Measurements from ENCODE around the gene OXLD1.

The OXLD1 gene

GRCh38 chr17:81640011-81640410 is 26.4 kb downstream of the OXLD1 start:
- H2AFZ ChIP-seq (ENCODE audit: low read depth, low read length) = no peak overlapping the region
- ATAC-seq (ENCODE audit: insufficient read depth, low read depth) (no peak), DNase-seq (no peak)
- H4K20me1 ChIP-seq (ENCODE audit: insufficient read depth, low read length) = peaks cover 16% of the 10 kb centered on the region; the same call in 1 of the 2 replicates
- no peak overlapping the region for H3K4me2 ChIP-seq (ENCODE audit: insufficient read depth, low read length)
- peaks cover 18% of the 10 kb centered on the region for H3K79me2 ChIP-seq (ENCODE audit: insufficient read depth, low read length)
- TF ChIP-seq EZH2 (IDR thresholded peaks at IDR 0.05; ENCODE audit: borderline replicate concordance, low read depth, low read length, severe bottlenecking) (no peak), CTCF (IDR thresholded peaks at IDR 0.05; ENCODE audit: borderline replicate concordance, extremely low read depth, low read length, poor library complexity, severe bottlenecking) (no peak)
- peaks cover 9% of the 10 kb centered on the region for H3K36me3 ChIP-seq (ENCODE audit: insufficient read depth, low read length)
- H3K9ac ChIP-seq (ENCODE audit: low read depth, low read length) = no peak overlapping the region
- no peak overlapping the region for H3K4me3 ChIP-seq (ENCODE audit: low read depth in 1 of 2, low read length in 2 of 2)
- H3K4me1 ChIP-seq (ENCODE audit: insufficient read depth, low read length) = peaks cover 22% of the 10 kb centered on the region
- H3K27ac ChIP-seq (ENCODE audit: low read length) = no peak overlapping the region
- H3K9me3 ChIP-seq (ENCODE audit: insufficient read depth, low read length, severe bottlenecking) = no peaks in the 10 kb centered on the region
- H3K27me3 ChIP-seq (ENCODE audit: insufficient read depth, low read length, poor library complexity) = no peaks in the 10 kb centered on the region

GRCh38 chr17:81638683-81639082 is 27.7 kb downstream of the OXLD1 start:
- H2AFZ ChIP-seq (ENCODE audit: low read depth, low read length) = no peak overlapping the region
- H3K9ac ChIP-seq (ENCODE audit: low read depth, low read length) = no peak overlapping the region
- peaks cover 9% of the 10 kb centered on the region for H3K36me3 ChIP-seq (ENCODE audit: insufficient read depth, low read length)
- H3K79me2 ChIP-seq (ENCODE audit: insufficient read depth, low read length) = peaks cover 32% of the 10 kb centered on the region
- H3K4me1 ChIP-seq (ENCODE audit: insufficient read depth, low read length) = peaks cover 33% of the 10 kb centered on the region
- H3K27ac ChIP-seq (ENCODE audit: low read length) = no peak overlapping the region
- no peak overlapping the region for H3K4me3 ChIP-seq (ENCODE audit: low read depth in 1 of 2, low read length in 2 of 2)
- no peak for TF ChIP-seq EZH2 (IDR thresholded peaks at IDR 0.05; ENCODE audit: borderline replicate concordance, low read depth, low read length, severe bottlenecking)
- no peaks in the 10 kb centered on the region for H3K27me3 ChIP-seq (ENCODE audit: insufficient read depth, low read length, poor library complexity)
- no peaks in the 10 kb centered on the region for H3K9me3 ChIP-seq (ENCODE audit: insufficient read depth, low read length, severe bottlenecking)
- ATAC-seq (ENCODE audit: insufficient read depth, low read depth) = no peak
- DNase-seq = no peak
- no peak overlapping the region for H3K4me2 ChIP-seq (ENCODE audit: insufficient read depth, low read length)
- H4K20me1 ChIP-seq (ENCODE audit: insufficient read depth, low read length) = peaks cover 18% of the 10 kb centered on the region; the same call in 1 of the 2 replicates

- Histone ChIP-seq H3K9me3 (ENCODE audit: insufficient read depth, low read length, severe bottlenecking) (no peaks in the 10 kb centered on the region), H3K36me3 (ENCODE audit: insufficient read depth, low read length) (peaks cover 14% of the 10 kb centered on the region), H4K20me1 (ENCODE audit: insufficient read depth, low read length) (peaks cover 28% of the 10 kb centered on the region; the same call in 1 of the 2 replicates), H3K9ac (ENCODE audit: low read depth, low read length) (peak within 1 kb of the TSS; percentile 97), H3K4me3 (ENCODE audit: low read depth in 1 of 2, low read length in 2 of 2) (peak within 1 kb of the TSS; percentile 74 to 88), H2AFZ (ENCODE audit: low read depth, low read length) (peak within 1 kb of the TSS; percentile 94), H3K4me2 (ENCODE audit: insufficient read depth, low read length) (peak within 1 kb of the TSS; percentile 94), H3K79me2 (ENCODE audit: insufficient read depth, low read length) (peaks cover 51% of the 10 kb centered on the region), H3K4me1 (ENCODE audit: insufficient read depth, low read length) (peaks cover 33% of the 10 kb centered on the region), H3K27me3 (ENCODE audit: insufficient read depth, low read length, poor library complexity) (no peaks in the 10 kb centered on the region), H3K27ac (ENCODE audit: low read length) (peak within 1 kb of the TSS; percentile 73)
- ATAC-seq (ENCODE audit: insufficient read depth, low read depth) (peak; percentile 90), DNase-seq (peak; percentile 86)
- TF ChIP-seq CTCF (IDR thresholded peaks at IDR 0.05; ENCODE audit: borderline replicate concordance, extremely low read depth, low read length, poor library complexity, severe bottlenecking) = no peak
- TF ChIP-seq EZH2 (IDR thresholded peaks at IDR 0.05; ENCODE audit: borderline replicate concordance, low read depth, low read length, severe bottlenecking) = no peak
Measured at GRCh38 chr17:81636505-81637288, 29.7 kb downstream of the OXLD1 start, which contains the start of the genes NPLOC4 and TSPAN10. NPLOC4 (minus strand) TSS chr17:81637112; CDS start chr17:81636930, 182 bp downstream. TSPAN10 (plus strand) TSS chr17:81637196; CDS start chr17:81642413, 5,217 bp downstream.

- Histone ChIP-seq H2AFZ (ENCODE audit: low read depth, low read length) (peak overlapping the region; percentile 76; the same call in 1 of the 2 replicates), H4K20me1 (ENCODE audit: insufficient read depth, low read length) (peaks cover 31% of the 10 kb centered on the region; the same call in 1 of the 2 replicates)
- peak; percentile 39; the same call in 2 of the 3 replicates for ATAC-seq (ENCODE audit: insufficient read depth, low read depth)
Measured at GRCh38 chr17:81635973-81636504, 30.4 kb downstream of the OXLD1 start.

More at GRCh38 chr17:81635973-81636504, 30.4 kb downstream of the OXLD1 start:
- Histone ChIP-seq H3K27ac (ENCODE audit: low read length) (peak overlapping the region; percentile 73), H3K27me3 (ENCODE audit: insufficient read depth, low read length, poor library complexity) (no peaks in the 10 kb centered on the region), H3K9ac (ENCODE audit: low read depth, low read length) (peak overlapping the region; percentile 97), H3K4me3 (ENCODE audit: low read depth in 1 of 2, low read length in 2 of 2) (peak overlapping the region; percentile 74 to 88), H3K9me3 (ENCODE audit: insufficient read depth, low read length, severe bottlenecking) (no peaks in the 10 kb centered on the region), H3K79me2 (ENCODE audit: insufficient read depth, low read length) (peaks cover 58% of the 10 kb centered on the region), H3K4me2 (ENCODE audit: insufficient read depth, low read length) (peak overlapping the region; percentile 94), H3K36me3 (ENCODE audit: insufficient read depth, low read length) (peaks cover 18% of the 10 kb centered on the region), H3K4me1 (ENCODE audit: insufficient read depth, low read length) (peaks cover 33% of the 10 kb centered on the region)
- TF ChIP-seq CTCF (IDR thresholded peaks at IDR 0.05; ENCODE audit: borderline replicate concordance, extremely low read depth, low read length, poor library complexity, severe bottlenecking) (no peak), EZH2 (IDR thresholded peaks at IDR 0.05; ENCODE audit: borderline replicate concordance, low read depth, low read length, severe bottlenecking) (no peak)
- DNase-seq = peak; percentile 21

All from DND-41 (cell line).